Measurements from ENCODE around the gene DHRSX.
"Not testable (repeated sequence)": the region's sequence is repeated elsewhere in the genome, so short reads cannot be mapped to it uniquely, and the experiment has no call there.

DHRSX gene

DNA sequence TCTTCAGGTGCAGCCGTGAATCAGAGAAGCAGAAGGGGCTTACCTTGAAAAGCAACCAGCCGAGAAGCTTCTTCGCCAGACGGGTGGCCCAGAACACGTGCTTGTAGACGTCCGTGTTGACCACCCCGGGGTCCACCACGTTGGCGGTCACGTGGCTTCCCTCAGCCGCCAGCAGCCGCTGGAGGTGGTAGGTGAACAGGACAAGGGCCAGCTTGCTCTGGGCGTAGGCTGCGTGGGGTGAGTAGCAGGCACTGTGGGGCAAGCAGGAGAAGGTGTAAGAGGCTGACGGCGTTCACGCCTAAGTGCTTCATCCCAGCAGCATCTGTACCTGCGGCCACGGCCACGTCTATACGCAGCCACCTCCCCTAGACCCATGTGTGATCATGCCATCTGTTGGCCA, 257.8 kb downstream of the DHRSX start:
- DNase-seq, result no peak

DNA sequence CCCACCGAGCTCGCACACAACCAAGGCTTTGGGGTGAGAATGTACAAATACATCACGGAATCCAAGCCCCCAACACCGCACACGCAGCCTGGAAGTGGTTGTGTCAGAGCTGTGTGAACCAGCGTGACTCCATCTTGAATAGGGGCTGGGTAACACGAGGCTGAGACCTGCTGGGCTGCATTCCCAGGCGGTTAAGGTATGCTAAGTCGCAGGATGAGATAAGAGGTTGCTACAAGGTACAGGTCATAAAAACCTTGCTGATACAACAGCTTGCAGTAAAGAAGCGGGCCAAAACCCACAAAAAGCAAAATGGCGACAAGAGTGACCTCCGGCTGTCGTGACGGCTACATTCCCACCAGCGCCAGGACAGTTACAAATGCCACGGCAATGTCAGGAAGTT, 258.4 kb downstream of the DHRSX start:
- DNase-seq, result no peak

DNA sequence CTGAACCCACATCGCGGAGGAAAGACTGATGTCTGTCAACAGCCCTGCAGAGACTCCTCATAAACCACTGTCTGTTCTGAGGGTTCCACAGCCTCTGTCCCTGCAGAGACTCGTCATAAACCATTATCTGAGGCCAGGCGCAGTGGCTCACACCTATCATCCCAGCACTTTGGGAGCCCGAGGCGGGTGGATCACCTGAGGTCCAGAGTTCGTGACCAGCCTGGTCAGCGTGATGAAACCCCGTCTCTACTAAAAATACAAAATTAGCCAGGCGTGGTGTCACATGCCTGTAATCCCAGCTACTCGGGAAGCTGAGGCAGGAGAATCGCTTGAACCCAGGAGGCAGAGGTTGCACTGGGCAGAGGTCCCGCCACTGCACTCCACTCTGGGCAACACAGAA, 259.3 kb downstream of the DHRSX start:
- not testable (repeated sequence) for DNase-seq

DNA sequence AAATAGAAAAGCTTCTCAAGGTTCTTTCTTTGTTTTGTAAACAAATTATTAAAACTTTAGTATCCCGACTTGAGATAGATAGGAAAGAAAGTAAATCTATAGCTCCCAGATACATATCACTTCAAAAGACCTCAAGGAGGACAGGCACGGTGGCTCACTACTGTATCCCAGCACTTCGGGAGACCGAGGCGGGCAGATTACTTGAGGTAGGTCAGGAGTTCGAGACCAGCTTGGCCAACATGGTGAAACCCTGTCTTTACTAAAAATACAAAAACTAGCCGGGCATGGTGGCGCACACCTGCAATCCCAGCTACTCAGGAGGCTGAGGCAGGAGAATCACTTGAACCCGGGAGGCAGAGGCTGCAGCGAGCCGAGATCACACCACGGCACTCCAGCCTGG, 260.0 kb downstream of the DHRSX start:
- not testable (repeated sequence) for DNase-seq

DNA sequence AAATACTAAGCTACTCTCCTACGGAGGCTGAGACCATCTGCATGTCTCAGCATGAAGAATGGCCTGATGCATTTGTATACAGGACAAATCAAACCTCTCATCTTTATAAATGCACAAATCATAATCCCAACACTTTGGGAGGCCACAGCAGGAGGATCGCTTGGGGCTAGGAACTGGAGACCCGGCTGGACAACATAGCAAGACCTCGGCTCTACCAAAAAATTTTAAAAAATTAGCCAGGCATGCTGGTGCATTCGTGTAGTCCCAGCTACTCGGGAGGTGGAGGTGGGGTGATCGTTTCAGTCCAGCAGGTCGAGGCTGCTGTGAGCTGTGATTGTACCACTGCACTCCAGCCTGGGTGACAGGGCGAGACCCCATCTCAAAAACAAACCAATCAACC, 262.8 kb downstream of the DHRSX start:
- no peak for DNase-seq

DNA sequence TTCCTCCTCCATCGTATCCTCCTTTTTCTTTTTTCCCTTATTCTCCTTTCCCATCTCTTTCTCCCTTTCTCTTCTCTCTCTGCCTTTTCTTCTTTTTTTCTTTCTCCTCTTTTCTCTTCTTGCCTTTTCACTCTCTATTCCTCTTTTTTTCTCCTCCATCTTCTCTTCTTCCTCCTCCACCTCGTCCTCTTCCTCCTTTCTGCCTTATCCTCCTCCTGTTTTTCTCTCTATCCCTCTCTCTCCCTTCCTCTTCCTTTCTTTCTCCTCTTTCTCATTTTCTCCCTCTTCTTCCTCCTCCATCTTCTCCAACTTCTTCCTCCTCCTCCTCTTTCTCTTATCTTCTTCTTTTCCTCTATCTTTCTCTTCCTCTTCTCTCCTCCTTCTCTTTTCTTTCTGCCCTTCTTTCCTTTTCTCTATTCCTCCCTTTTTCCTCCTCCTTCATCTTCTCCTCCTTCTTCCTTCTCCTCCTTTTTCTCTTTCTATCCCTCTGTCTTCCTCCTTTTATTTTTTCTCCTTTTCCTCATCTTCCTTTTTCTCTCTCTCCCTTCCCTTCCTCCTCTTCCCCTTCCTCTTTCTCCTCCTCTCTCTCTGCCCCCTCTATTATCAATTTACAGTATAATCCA, 269.1 kb downstream of the DHRSX start:
- no peak for DNase-seq

DNA sequence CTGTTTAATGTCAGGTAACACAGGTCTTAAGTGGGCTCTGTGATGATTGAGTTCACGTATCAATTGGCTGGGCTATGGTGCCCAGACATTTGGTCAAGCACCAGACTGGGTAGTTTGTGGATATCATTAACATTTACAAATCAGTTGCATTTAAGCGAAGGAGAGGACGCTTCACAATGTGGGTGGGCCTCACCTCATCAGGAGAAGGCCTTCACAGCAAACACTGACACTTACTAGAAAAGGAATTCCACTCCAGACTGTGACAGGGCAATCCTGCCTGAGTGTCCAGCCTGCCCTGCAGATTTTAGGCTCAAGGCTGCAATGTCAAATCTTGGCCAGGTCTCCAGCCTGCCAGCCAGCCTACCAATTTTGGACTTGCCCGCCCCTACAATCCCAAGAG, 270.3 kb downstream of the DHRSX start:
- no peak for DNase-seq

DNA sequence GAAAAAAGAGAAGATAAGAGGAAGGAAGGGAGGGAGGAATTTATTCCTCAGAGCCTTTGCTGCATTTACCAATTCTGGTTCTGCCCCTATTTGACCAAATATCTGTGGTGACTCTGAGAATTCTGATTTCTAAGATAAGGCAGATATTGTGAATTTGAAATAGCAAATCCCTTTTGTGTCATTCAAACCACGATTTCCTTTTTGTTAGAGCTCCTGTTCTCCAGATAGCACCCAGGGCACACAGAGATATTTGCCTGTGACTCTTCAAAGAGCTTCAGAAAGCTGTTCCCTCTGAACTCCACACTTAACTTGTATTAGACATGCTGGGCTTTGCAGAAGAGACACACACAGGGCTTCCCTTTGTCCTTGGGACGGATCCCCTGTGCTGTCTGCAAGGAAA, 272.2 kb downstream of the DHRSX start:
- DNase-seq, result peak; percentile 8

DNA sequence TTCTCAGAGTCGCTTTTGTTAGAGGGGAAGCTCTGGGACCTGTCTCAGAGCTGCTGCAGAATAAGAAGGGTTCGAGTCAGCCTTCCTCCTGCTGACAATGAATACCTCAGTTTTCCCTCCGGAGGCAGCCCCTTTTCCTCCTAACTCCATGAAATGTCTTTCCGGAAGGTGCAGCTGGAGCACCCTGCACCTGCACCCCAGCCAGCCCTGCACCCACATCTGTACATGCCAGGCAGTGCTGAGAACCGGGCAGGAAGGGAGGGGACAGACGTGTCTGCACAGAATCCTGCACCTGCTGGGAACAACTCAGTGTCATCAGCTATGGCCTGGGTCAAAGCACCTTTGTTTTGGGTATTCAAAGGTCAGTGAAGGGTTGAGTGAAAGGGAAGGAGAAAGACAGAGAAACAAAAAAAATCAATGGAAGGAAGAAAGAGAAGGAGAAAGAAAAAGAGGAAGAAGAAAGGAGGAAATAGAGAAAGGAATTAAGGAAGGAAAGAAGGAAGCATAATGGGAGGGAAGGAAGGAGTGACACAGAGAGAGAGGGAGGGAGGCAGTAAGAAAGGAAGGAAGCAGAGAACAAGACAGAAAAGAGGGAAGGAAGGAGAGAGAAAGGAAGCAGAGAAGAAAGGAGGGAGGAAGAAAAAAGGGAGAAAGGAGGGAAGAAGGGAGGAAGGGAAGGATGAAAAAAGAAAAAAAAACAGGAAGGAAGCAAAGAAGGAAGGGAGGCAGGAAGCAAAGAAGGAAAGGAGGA, 273.7 kb downstream of the DHRSX start:
- no peak for DNase-seq

DNA sequence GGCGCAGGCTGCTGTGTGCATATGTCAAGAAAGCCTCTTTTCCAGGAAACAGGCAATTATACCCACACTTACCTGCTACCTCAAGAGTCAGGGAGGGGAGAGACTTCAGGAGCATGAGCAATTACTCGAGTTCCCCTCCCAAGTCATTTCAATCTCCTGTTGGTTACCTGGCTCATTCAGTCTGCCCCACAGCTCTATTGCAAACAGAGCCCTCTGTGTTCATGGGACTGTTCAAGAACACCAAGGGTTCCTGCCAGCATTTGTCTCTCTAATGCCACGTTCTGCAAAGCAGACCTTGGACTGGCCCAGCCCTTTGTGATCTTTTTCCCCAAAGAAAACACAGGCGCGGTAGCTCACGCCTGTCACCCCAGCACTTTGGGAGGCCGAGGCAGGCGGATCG, 274.6 kb downstream of the DHRSX start:
- DNase-seq, result no peak

DNA sequence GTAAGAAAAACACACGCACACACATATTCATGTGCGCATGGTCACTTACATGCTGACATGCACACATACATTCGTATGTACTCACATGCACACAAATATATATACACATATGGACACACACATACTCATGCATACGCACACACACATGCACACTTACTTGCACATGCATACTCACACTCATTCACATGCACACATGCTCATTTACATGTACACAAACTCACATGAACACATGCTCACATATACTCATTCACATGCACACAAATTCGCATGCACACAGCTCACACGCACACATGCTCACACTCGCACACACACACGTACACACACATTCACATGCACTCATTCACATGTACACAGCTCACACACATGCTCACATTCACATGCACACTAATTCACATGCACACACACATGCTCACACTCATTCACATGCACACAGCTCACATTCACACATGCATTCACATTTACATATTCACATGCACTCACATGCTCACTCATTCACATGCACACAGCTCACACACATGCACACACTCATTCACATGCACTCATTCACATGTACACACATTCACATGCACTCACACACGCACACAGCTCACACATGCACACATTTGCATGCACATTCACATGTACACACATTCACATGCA, 276.1 kb downstream of the DHRSX start:
- no peak for DNase-seq

DNA sequence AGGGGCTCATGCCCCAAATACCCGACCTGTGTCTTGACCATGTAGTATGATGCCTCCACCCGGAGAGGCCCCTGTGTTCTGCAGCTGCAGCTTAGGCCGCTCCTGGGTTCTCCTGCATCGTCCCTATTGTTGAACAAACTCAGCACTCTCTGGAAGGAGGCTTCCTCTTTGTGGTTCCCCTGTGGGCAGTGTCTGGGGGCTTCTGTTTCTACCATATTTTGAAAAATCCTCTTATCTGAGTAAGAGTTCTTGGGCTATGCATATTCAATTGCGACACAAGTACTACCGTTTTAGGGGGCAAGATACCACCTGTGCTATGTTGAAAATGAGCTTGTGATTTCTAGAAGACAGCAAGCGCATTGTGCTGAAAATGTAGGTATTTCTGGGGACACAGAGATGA, 276.6 kb downstream of the DHRSX start:
- DNase-seq, result no peak

DNA sequence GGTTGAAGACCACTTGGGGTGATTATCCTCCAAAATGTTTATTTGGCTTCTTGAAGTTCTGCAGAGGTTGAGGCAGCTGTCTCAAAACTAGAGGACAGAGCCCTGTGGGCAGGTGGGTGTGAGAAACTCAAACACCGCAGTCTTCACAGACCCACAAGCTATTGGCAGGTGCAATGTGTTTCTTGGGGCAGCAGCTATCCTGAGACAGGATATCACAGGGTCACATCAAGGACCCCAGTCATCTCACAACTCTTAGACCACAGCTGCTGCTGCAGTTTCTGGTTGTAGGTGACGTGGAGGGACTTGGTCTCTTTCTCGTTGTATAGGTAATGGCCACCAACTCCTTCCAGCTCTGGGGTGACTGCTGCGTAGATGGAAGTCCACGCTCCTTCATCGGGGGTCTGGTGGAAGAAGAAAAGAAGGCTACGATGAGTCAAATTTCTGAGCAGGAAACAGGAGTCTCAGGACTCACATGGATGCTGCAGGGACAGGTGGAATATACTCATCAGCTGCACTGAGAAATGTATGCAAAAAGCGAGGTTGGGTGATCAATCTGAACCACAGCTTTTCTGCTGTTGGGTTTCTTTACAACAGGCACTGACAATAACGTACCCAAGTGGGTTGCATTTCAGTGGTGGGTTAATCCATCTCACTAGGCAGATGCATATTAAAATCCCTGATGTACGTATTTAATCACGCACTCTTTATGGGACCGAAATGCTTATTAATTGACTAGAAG, 279.8 kb downstream of the DHRSX start:
- no peak for DNase-seq

DNA sequence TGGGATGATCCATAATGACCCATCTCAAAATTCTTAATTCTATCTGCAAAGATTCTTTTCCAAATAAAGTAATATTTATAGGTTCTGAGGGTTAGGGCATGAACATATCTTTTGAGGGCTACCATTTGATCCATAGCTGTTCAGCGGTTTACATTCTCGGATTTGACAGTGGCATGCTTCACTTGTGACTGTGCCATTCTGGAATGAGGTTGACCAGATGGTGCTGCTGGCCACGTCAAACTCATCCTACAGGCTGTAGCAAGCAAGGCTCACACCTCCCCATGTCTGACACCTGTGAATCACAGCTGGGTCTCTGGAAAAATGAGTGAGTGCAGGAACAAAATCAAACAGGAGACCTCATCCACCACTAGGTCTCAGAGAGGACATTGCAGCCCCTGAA, 280.5 kb downstream of the DHRSX start:
- no peak for DNase-seq

DNA sequence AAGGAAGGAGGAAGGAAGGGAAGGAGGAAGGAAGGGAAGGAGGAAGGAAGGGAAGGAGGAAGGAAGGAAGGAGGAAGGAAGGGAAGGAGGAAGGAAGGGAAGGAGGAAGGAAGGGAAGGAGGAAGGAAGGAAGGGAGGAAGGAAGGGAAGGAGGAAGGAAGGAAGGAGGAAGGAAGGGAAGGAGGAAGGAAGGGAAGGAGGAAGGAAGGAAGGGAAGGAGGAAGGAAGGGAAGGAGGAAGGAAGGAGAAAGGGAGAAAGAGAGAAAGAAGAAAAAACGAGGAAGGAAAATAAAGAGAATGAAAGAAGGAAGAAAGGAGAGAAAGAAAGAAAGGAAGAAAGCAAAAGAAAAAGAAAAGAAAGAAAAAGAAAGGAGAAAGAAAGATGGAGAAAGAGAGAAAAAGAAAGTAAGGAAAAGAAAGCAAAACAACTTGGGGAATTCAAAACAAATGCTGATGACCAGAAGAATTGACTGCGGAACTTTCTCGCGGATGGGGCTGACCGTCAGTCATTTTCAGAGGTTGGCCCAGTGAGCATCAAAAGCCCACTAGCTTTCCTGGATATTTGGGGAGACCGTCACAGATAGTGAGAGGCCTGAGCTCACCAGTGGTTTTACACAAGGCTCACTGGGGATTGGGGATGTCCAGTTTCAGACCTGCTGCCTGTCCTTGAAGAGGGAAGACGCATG, 286.5 kb downstream of the DHRSX start:
- not testable (repeated sequence) for DNase-seq

DNA sequence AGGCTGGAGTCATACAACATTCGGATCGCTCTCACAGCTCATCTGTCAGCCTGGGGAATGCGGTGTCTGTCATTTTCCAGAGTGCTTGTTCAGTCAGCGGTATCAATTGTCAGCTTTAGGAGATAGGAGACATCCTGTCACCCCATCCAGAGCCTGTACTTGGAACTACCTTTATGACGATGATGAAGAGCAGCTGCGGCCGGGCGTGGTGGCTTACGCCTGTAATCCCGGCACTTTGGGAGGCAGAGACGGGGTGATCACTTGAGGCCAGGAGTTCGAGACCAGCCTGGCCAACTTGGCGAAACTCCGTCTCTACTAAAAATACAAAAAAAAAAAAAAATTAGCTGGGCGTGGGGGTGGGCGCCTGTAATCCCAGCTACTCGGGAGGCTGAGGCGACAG, 289.1 kb downstream of the DHRSX start:
- not testable (repeated sequence) for DNase-seq

DNA sequence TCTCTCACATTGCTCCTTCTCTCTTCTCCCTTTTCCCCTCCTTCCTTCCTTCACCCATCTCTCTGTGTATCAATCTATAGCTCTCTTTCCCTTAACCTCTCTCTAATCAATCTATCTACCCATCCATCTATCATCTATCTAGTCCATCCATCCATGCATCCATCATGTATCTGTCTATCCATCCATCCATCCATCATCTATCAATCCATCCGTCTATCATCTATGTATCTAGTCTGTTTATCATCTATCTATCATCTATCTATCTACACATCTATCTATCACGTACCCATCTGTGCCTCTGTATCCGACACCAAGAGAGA, 307.5 kb downstream of the DHRSX start:
- DNase-seq, result no peak

DNA sequence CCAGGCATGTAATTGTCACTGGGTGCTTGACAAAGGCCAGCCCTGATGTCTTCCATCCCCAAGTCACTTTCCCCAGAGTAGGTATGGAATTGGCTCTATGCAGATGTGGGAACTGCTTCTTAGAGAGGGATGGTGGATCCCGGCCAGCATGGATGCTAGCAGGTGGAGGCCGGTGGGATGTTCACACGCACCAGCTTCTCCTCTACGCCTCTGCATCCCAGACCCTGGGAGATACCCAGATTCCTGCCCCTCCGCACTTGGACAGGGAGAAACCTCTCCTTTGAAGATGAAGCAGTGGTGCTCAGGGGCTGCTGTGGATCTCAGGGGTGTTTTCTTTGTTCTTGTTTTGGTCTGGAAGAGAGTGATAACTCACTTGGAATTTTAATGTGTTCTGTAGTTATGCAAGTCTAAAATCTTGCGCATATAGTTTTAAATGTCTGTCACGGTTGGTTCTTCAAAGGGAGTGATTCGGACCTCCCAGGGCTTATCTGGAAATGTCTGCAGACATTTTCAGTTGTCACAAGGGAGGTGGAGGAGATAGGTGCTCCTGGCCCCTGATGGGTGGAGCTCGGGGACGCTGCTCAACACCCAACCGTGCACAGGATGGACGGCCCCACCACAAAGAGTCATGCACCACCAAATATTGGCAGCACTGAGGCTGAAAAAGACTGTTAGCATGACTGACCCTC, 308.0 kb downstream of the DHRSX start:
- no peak for DNase-seq

DNA sequence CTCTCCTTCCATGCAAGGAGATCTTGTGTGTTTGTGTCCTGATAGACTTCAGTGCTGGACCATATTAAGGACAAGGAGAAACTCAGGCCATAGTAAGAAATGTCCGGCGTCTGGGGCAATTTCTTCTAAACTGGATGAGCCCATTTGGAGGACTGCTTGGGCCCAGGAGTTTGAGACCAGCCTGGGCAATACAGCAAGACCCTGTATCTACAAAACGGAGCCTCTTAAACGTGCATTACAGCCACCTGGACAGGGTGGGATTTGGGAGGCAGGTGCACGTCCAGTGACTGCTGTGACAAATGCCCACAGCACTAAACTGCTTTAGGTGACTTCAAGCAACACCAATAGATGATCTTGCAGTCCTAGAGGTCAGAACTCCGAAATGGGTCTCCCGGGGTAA, 311.9 kb downstream of the DHRSX start:
- DNase-seq, result no peak

DNA sequence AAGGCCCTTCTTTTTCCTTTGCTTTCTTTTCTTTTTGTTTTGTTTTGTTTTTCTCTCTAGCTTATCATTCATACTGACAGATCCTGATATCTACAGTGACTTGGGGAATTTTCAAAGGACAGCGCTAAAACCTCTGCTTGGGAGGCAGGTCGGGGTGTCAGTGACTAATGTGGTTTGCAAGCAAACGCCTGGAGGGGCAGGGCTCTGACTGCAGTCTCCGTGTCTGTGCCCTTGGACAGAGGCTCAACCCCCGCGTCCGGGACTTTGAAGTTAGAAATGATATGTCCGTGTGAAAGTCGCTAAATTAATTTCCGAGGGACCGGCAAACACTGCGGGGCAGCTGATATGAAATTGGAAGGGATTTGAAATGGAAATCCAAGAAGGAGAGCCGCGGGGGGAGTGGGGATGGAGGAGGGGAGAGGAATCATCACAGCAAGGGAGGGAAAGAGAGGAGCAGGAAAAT, 312.4 kb downstream of the DHRSX start:
- DNase-seq, result no peak

DNA sequence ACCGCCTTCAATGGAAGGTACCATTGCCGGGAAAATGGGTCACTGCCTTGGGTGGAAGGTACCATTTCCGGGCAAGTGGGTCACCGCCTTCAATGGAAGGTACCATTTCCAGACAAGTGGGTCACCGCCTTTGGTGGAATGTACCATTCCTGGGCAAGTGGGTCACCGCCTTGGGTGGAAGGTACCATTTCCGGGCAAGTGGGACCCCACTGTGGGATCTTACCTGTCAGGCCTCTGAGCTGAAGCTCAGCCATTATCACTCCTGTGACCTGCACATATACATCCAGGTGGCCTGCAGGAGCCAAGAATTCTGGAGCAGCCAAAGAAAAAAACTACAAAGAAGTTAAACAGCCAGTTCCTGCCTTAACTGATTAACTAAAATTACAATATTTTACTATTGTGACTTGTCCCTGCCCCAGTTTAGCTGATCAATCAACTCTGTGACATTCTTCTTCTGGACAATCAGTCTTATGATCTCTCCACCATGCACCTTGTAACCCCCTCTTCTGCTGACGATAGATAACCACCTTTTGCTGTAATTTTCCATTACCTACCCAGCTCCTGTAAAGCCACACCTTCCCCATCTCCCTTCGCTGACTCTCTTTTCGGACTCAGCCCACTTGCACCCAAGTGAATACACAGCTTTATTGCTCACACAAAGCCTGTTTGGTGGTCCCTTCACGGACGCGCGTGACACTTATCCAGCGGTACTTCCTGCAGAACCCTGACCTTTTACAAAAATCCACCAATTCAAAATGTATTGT, 313.2 kb downstream of the DHRSX start:
- no peak for DNase-seq

Data from fibroblast of skin of right biceps (primary cell).